Adrenal gland (tissue), 5 donors: ENCODE results near the gene KHDC4.

Experiments
- POLR2A ChIP-seq, 2 donors: fragments of 450-650 bp; IDR thresholded peaks; one replicate each; pipeline ENCODE4 v1.6.1; 2017; ENCODE audit warnings: antibody characterized with exemption in 2 of 2, mild to moderate bottlenecking in 2 of 2, moderate library complexity in 1 of 2
- TF ChIP-seq, protein P1 (sequence below), 6 experiments: fragments of 450-650 bp in 4 of 6; fragments of 200-600 bp in 2 of 6; sonication (generic) in 1 of 6; IDR thresholded peaks; 1 replicate in 5 of 6; 2 replicates in 1 of 6; pipeline versions ENCODE4 v1.5.1 to v1.8.0; 2016 to 2021; ENCODE audit warnings: antibody characterized with exemption in 6 of 6, mild to moderate bottlenecking in 2 of 6, moderate library complexity in 1 of 6
- donor health status: DM: no; HTN: no; CAD: no.

DNA sequence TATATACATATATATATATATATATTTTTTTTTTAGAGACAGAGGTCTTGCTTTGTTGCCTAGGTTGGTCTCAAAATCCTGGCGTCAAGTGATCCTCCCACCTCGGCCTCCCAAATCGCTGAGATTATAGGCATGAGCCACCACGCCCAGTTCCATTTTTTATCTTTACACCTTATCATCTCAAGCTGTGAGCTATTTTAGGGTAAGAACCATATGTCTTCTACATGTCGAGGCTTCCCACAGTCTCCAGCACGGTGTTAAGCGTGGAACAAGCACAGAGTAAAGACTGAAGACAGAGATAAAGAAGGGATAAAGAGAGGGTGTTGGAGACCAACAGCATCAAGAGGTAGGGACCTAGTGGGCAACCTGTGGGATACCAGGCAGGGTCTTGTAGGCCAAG is 30.0 kb upstream of the KHDC4 start:
- TF ChIP-seq POLR2A (IDR thresholded peaks at IDR 0.05) = no peak
- TF ChIP-seq, protein P1, sequence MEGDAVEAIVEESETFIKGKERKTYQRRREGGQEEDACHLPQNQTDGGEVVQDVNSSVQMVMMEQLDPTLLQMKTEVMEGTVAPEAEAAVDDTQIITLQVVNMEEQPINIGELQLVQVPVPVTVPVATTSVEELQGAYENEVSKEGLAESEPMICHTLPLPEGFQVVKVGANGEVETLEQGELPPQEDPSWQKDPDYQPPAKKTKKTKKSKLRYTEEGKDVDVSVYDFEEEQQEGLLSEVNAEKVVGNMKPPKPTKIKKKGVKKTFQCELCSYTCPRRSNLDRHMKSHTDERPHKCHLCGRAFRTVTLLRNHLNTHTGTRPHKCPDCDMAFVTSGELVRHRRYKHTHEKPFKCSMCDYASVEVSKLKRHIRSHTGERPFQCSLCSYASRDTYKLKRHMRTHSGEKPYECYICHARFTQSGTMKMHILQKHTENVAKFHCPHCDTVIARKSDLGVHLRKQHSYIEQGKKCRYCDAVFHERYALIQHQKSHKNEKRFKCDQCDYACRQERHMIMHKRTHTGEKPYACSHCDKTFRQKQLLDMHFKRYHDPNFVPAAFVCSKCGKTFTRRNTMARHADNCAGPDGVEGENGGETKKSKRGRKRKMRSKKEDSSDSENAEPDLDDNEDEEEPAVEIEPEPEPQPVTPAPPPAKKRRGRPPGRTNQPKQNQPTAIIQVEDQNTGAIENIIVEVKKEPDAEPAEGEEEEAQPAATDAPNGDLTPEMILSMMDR (IDR thresholded peaks at IDR 0.05) = no peak
